Stimulated activated CD4-positive, alpha-beta T cell treated with anti-CD3 and anti-CD28 coated beads, TNF-alpha, amount 100 ng/mL, for 48 hours (primary cell): Measurements from ENCODE around the gene ACSL4.

ENCODE experiments used
- DNase-seq, 3 donors: peaks; one replicate each; pipeline ENCODE4 v3.0.0-alpha.2; 2020; ENCODE audit warnings: low read depth in 3 of 3

ACSL4 gene

GRCh38 chrX:109614951-109615350, 118.1 kb downstream of the ACSL4 start:
- no peak for DNase-seq

DNA sequence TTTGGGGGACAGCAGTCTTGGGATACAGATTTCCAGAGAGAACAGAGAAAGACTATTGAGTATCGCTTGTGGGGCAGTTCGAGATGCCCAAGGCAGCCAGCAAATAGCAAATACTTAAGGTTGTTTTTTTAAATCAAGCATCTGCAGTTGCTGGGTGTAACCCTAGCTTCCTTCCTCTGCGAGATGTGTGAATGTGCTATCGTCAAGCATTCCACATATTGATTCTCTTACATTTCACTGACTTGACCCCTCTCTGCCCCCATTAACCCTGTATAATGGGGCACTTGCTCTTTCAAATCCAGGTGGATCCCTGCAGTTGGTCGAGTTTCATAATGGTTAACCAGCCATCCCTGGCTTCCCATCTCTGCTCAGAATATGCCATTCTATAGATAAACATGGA, 131.6 kb downstream of the ACSL4 start:
- no peak for DNase-seq

- no peak for DNase-seq
Observed at GRCh38 chrX:109600237-109600651, 132.8 kb downstream of the ACSL4 start.

DNA sequence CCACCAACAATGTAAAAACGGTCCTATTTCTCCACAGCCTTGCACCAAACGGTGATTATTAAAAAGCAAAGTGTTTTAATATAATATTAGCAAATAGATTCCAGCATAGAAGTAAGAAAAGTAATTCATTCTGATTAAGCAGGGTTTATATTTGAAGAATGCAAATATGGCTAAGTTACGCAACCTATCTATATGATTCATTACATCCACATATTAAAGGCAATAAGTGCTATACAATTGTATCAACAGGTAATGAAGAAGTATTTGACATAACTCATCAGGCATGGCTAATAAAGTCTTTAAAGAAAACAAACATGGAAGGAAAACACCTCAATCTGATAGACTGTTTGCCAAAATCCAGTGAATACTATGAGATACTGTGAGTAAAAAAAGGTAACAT, 137.0 kb downstream of the ACSL4 start:
- DNase-seq: no peak
